HG03196 (cell line): ENCODE data around the gene NPW.
"Not testable (repeated sequence)": the region's sequence is repeated elsewhere in the genome, so short reads cannot be mapped to it uniquely, and the experiment has no call there.

ENCODE experiments used
- ATAC-seq: cut with Tn5 transposase; IDR thresholded peaks from one replicate; pipeline ENCODE4 v1.9.1; 2021; ENCODE audit not compliant: unreplicated experiment

NPW gene

DNA sequence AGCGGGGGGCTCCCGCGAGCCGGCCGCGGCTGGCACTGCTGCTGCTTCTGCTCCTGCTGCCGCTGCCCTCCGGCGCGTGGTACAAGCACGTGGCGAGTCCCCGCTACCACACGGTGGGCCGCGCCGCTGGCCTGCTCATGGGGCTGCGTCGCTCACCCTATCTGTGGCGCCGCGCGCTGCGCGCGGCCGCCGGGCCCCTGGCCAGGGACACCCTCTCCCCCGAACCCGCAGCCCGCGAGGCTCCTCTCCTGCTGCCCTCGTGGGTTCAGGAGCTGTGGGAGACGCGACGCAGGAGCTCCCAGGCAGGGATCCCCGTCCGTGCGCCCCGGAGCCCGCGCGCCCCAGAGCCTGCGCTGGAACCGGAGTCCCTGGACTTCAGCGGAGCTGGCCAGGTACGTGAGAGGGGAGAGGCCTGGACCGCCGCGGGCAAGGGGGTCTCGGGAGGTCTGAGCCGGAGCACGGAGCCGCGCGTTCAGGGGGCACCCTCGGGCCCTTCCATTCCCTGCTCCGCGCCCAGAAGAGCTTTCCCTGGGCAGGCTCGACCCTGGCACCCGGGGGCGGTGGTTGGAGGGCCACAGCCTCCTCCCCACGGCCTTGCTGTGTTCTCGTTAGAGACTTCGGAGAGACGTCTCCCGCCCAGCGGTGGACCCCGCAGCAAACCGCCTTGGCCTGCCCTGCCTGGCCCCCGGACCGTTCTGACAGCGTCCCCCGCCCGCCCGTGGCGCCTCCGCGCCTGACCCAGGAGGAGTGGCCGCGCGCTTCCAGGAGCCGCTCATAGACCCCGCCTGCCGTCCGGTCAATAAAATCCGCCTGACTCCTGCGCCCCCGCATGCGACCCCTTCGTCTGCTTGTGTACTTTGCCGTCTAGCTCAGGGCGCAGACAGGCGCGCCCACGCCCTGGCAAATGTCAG, 591 bp downstream of the NPW start:
- ATAC-seq: no peak

DNA sequence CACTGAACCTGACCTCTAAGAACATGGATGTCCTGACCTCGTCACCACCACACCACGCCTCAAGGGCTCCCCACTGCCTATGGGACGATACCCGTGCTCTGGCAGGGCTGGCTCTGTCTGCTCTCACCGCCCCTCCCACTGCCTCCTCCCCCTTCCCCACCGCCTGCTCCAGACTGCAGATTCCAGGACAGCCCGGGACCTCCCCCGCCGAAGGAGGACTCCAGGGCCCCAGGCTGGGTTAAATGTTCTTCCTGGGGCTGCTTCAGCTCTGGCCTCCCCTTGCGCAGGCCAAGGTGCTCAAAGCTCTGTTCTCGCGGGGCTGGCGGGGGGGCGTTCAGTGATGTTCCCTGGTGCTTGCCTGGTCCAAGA, 3.1 kb downstream of the NPW start:
- no peak for ATAC-seq

DNA sequence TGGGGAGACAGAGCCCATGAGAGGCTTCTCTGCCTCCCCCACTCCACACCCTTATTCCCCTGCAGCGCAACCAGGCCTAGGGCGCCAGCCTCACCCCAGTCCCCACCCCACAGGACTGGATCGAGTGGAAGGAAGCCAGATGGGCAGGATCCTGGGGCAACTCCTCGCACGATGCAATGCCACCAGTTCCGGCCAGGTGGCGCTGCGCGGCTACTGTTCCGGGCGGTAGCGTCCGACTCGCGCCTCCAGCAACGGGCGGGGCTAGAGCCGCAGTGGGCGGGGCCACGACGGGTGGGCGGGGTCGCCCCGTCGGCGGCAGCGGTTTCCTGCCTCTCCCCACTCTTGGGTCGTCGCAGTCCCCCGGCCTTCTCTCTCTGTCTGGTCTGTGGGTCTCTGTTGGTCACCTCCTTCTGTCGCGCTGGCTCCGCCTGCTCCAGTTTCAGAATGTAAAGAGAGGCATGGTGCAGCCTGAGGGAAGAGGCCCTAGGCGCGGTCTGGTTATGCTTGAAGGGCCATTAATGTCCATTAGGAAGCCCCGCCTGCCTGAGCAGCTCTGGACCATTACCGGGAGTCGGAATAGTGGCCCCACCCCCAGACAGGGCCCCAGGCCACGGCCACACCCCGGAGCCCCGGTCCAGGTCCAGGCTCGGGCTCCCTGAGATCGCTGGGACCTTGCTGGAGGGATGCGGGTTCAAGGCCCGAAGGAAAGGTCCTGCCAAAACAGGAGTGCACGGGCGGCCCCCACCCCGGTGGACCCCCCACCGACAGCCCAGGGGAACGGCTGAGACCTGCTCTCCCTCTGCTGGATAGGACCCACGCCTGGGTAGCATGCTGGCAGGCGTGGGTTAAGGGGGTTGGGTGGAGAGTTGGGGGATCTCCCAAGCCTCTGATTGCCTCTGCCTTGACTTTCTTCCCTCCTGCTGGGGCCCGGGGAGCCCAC, 3.8 kb downstream of the NPW start:
- peak; percentile 73 for ATAC-seq

DNA sequence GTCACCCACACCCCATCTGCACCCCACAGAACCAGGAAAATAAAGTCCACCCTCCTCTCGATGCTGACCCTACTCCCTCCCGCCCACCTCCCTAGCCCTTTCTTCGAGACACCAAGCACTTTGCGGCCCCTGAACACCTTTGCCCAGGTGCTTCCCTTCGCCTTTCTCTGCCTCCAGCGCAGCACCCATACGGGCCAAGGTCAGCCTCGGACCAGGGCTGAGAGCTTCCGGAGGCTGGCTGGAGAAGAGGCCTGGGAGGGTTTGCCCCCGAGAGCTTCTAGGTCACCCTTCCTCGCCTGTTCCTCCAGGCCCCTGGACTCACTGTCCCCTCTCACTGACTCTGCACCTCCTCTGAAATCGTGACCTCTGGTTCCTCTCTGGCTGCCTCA, 4.4 kb downstream of the NPW start:
- no peak for ATAC-seq

DNA sequence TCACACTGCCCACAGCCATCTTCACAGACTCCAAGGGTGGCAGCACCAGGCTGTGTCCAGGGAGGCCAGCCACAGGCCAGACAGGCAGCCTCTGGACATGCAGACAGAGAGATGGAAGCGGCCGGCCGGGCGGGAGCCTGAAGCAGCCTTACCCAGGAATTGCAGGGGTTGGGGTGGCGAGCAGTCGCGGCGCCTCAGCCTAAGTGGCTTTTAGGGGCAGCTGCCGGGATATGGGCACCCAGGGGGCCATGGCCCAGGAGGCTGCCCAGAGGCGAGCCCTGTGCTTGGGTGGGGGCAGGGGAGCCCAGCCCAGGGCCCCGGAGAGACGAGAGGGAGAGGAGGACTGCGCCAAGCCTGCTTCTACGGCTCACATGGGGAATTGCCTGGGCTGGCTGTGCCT, 5.7 kb downstream of the NPW start:
- ATAC-seq: no peak

DNA sequence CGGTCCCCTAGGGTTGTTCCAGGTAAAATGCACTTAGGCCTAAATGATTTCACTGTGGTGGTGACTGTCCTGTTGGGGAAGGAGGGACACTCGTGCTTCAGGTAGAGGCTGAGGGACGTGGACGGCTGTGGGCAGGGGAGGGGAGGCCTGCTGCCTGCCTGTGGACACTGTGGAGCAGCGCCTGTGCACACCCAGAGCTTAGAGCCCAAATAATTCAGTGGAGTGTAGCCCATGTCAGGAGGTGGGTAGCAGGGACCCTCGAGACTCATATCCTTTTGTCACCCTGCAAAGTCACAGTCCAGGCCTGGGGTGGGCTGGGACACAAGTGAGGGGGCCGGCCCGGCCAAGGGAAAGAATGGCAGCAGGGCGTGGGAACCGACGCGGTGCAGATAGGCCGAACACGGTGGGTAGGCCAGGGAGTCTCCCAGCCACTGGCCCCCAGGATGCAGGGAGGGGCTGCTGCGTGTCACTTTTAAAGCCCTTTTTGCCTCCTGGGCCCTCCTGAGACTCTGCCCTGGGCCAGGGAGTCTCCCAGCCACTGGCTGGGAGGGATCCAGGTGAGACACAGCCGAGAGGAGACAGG, 6.4 kb downstream of the NPW start:
- no peak for ATAC-seq

DNA sequence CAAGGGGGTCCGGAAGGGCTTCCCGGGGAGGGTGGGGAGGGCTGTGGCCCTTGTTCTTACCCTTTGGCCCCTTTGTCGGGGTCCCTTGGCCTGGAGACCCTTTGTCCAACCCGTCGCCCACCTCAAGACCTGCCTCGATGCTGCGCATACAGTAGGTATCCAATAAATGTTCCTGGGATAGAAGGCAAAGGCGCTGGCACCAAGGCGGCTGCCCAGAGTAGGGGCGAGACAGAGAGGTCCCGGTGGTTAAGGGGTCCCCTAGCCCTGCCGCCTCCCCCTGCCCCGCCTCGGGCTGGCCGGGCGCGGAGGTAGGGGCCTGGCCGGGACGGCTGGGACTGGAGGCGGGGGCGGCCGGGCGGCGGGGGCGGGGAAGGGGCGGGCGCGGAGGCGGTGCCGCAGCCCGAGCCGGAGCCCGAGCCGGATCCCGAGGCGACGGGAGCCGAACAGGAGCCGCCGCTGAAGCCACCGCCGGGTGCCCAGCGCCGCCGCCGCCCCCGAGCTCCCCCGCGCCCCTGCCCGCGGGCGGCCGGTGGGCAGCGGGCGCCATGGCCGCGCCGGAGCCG, 7.0 kb downstream of the NPW start, which contains the start of gene NHERF2:
Gene NHERF2, plus strand, starts transcription at position 442 of the 563 bp plus-strand sequence. Its CDS starts 104 bp downstream, at position 546.
- ATAC-seq: no peak

DNA sequence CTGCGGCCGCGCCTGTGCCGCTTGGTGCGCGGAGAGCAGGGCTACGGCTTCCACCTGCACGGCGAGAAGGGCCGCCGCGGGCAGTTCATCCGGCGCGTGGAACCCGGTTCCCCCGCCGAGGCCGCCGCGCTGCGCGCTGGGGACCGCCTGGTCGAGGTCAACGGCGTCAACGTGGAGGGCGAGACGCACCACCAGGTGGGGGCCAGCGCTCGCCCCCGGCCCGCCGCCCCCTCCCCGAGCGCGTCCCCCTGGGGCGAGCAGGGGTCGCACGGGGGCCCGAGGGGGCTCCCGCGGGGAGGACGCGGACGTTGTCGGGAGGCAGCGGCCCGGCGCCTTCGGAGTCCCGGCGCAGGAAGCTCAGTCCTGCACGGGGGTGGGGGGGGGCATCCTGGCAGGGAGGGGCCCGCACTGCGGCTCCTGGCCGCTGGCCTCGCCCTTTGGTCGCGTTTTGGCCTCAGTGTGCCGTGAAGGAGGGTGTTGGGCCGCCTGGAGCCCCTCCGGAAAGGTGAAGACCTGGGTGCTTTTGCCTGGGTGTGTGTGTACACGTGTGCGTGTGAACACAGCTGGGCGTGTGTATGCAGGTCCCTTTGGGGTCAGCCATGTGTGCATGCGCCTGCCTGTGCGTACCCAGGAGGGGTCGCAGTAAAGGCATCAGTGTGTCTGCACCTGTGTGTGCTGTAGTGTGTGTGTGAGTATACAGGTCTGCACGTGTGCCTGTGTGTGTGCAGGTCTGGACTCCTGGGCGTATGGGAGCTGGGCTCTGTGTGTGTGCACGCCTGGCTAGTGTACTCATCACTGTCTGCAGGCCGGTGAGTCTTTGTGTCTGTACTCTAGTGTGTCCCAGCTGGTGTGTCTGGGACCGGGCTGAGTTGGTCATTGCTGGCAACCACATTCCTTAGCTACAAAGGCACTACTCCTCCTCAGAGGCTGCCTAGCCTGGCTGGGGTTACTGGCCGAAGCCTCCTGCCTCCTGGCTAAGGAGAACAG, 7.7 kb downstream of the NPW start:
- ATAC-seq: no peak

DNA sequence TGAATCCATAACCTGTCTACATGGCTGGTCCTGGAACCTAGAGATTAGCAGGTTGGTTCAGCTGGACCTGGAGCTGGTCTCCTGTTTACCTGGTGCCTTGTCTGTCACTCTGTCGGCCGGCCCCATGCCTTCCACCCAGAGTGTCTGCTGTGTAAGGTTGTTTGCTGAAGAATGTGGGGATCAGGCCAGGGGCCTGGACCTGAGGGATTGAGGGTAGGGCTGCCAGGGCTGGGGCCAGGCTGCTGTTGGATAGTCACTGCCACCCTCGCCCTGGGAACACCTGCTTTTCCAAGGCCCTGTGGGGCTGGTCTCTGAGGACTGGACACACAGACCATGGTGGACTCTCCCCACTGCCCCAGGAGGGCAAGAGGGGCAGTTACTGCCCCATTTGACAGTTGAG, 8.6 kb downstream of the NPW start:
- ATAC-seq: no peak

DNA sequence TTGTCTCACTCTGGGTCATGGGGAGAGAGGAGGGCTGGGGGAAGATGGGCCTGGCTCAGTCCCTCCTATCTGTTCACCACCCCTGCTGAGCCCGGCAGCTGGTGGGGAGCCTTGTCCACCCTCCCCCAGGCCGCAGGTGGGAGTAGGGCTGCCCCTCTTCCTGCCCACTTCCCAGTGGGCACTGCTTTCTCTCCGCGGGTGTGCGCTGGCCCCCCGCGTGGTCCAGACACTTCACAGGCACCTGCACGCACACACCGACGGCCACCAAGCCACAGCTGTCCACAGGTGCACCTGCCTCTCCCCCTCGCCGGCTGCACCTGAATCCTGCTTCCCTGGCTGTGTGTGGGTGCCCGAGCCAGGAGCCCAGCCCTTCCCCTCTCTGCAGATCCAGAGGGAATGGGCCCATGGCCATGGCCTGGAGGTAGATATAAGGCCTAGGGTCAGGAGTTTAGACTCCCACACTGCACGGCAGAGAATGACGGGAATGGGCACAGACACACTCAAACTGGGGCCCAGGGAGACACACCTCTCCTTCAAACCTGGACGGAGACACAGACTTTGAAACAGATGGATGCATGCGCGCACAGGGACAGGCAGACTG, 9.1 kb downstream of the NPW start:
- no peak for ATAC-seq

DNA sequence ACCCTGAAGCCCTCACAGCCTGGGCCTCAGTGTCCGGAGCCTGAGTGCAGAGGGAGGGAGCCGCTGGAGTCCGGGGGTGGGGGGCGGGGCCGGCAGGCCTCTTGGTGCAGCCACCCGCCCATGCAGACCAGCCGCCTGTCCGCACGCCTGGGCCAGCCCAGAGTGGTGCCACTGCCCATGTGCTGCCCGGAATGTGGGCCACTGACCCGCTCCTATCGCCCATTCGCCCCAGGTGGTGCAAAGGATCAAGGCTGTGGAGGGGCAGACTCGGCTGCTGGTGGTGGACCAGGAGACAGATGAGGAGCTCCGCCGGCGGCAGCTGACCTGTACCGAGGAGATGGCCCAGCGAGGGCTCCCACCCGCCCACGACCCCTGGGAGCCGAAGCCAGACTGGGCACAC, 9.8 kb downstream of the NPW start:
- no peak for ATAC-seq

DNA sequence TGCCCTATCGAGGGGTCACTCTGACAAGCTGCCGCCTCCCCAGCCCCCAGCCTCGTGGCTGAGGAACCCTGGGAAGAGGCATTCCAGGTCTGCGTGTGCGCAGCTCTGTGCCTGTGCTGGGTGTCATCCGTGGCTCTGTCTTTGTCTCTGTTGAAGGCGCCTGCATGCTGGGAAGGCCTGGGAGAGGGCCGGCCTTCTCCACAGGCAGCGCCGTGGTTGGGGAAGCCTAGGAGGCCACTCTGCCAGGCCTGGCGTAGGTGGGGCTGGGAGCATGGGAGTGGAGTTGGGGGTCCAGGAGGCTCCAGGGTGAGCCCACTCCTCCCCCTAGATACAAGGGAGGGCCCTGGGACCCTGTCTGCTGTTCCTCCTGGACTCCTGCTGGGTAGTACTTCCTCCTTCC, 10.5 kb downstream of the NPW start:
- ATAC-seq: no peak

DNA sequence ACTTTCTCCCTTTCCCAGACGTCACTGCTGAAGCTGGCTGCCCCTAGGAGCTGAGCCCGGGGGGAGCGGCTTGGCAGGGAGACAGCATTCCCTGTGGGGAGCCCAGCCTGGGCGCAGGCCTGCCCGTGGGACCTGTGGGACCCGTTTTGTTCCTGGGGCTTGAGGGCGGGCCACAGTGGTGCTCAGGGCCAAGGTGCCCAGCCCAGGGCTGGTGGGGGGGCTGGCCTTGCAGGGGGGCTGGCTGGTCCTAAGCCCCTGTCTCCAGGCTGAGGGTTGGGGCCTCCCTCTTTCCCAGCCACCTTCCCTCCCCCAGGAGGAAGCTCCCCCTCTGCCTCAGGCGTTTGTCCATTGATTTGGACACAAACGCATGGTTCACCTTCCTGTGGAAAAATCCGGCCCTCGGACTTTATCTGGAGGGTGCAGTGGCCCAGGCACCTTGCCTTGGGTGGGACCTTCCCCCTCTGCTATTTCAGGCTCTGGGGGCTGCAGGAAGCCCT, 11.5 kb downstream of the NPW start:
- no peak for ATAC-seq

DNA sequence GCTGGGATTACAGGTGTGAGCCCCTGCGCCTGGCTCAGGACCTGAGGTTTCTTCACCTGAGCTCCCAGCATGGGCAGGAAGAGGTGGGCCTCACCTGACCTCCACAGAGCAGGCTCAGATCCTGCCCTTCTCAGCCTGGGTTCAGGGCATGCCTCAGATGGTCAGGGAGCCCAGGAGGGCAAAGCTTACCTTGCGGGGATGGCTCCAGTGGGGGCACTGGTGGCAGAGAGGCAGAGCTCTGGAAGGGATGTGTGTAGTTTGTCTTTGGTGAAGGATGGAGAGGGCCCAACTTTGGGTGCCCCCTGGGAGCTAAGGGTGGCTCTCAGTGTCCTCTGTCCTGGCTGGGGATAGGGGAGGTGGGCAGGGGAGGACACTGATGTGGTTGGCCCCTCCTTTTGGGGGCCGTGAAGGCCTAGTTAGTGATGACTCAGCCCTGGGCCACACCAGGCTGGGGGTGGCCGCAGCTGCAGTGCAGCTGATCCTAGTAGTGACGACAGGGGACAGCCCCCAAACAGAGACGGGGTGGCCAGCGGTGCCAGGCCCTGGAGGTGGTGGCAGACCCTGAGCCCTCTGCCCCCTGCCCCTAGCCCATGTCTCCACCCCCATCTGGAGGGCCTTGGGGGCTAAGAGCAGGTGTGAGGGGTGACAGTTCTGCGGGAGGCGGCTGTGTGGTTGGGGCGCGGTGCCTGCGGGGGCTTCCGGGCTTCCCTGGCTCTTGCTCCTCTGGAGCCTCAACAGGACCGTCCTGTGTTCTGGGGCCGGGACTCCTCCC, 12.9 kb downstream of the NPW start:
- ATAC-seq: no peak

DNA sequence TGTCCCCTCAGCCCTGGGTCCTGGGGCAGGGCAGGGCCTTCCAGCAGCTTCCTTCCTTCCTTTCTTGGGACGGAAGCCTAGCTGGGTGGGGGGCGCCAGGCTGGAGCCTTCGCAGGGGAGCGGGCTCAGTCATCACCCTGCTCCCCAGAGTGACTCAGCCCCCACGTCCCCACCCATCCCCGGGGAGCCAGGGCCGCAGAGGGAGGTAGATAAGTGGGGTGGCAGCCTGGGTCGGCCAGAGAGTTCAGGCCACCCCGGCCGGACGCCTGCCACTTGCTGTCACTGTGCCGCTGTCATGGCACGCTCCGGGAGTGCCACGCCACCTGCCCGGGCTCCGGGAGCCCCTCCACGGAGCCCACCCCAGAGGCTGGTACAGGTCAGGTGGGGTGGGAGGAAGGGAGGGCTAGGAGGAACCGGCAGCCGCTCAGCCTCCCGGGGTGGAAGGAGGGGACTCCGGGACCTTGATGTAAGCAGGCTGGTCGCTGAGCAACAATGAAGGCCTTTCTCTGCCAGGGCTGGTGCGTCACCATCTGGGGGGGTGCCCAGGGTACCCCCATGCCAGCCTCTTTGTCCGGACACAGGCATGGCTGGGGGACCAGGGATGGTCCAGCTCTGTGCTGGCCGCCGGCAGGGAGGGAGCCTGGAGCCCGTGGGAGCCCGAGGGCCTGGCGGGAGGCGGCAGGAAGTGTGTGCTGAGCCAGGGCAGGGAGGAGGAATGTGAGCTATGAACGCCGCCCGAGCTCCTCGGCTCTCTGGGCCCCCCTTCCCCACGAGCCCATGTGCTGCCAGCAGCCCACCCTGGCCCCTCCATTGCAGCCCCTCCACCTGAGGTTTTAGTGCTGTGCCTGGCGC, 13.7 kb downstream of the NPW start:
- ATAC-seq: no peak

DNA sequence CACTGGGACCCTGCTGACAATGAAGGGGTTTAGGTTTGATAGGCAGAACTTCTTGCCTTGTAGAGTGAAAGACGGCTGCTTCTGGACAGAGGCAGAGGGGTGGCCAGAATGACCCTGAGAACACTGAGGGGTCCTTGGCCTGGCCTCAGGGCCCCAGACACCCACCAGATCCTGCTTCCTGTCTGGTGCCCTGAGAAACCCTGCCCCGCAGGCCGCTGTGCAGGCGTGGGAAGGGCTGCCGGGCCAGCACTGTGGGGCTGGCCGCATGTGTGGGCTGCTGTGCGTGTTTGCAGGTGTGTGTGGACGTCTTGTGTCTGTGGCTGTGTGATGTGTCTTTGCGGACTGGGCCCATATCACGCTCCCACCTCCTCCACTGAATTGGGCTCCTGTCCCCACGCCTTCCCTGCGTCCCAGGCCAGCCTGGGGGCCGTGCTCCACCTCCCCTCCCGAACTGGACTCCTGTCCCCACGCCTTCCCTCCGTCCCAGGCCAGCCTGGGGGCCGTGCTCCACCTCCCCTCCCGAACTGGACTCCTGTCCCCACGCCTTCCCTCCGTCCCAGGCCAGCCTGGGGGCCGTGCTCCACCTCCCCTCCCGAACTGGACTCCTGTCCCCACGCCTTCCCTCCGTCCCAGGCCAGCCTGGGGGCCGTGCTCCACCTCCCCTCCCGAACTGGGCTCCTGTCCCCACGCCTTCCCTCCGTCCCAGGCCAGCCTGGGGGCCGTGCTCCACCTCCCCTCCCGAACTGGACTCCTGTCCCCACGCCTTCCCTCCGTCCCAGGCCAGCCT, 14.5 kb downstream of the NPW start:
- ATAC-seq: not testable (repeated sequence)
